HL-60 (cell line): Measurements from ENCODE around the gene NOXA1.

Experiments used
- CTCF ChIP-seq: IDR thresholded peaks from one replicate; pipeline ENCODE4 v1.5.1; 2011; ENCODE audit warnings: low read length, control low read depth, inconsistent platforms; ENCODE audit not compliant: insufficient read depth
- REST ChIP-seq: IDR thresholded peaks from 2 replicates; pipeline ENCODE4 v1.6.1; 2012; ENCODE audit warnings: low read depth; ENCODE audit not compliant: insufficient replicate concordance
- SPI1 ChIP-seq: IDR thresholded peaks from 2 replicates; pipeline ENCODE4 v1.6.1; 2012; ENCODE audit warnings: low read depth, mild to moderate bottlenecking, borderline replicate concordance

- TF ChIP-seq CTCF (no peak), SPI1 (no peak), REST (no peak)
Observed at GRCh38 chr9:137426018-137426681, 3.0 kb downstream of the NOXA1 start.
